Loucy (cell line): ENCODE measurements around the gene KPNA4.

ENCODE experiments used
- H2AFZ ChIP-seq: fragments of 200-600 bp; sonication (generic); 2 replicates; pipeline ENCODE4 v1.6.0; 2016; ENCODE audit warnings: antibody characterized with exemption, mild to moderate bottlenecking, low read length, moderate library complexity
- H3F3A ChIP-seq: fragments of 200-600 bp; 2 replicates; pipeline ENCODE4 v1.6.0; 2016; ENCODE audit warnings: antibody characterized with exemption, low read depth, mild to moderate bottlenecking
- H3K27me3 ChIP-seq: fragments of 200-600 bp; sonication (generic); 2 replicates; pipeline ENCODE4 v1.6.1; 2014; ENCODE audit warnings: low read length, mild to moderate bottlenecking; ENCODE audit not compliant: insufficient read depth, poor library complexity, severe bottlenecking
- H3K36me3 ChIP-seq: fragments of 200-600 bp; sonication (generic); 2 replicates; pipeline ENCODE4 v1.6.1; 2016; ENCODE audit warnings: low read length; ENCODE audit not compliant: insufficient read depth
- H3K4me1 ChIP-seq: fragments of 200-600 bp; sonication (generic); 2 replicates; pipeline ENCODE4 v1.5.1; 2014; ENCODE audit warnings: low read length, mild to moderate bottlenecking; ENCODE audit not compliant: insufficient read depth, poor library complexity, severe bottlenecking
- H3K4me2 ChIP-seq: fragments of 200-600 bp; sonication (generic); 2 replicates; pipeline ENCODE4 v1.6.0; 2014; ENCODE audit warnings: antibody characterized with exemption, low read length, low read depth, mild to moderate bottlenecking; ENCODE audit not compliant: poor library complexity, severe bottlenecking
- H3K4me3 ChIP-seq: fragments of 200-600 bp; sonication (generic); 2 replicates; pipeline ENCODE4 v1.5.1; 2014; ENCODE audit warnings: low read length, mild to moderate bottlenecking, mixed read lengths; ENCODE audit not compliant: poor library complexity, severe bottlenecking
- H3K79me2 ChIP-seq: fragments of 200-600 bp; sonication (generic); 2 replicates; pipeline ENCODE4 v1.6.1; 2014; ENCODE audit warnings: low read length; ENCODE audit not compliant: insufficient read depth
- H3K9ac ChIP-seq: fragments of 200-600 bp; sonication (generic); 2 replicates; pipeline ENCODE4 v1.6.0; 2014; ENCODE audit warnings: mild to moderate bottlenecking, low read depth, low read length, moderate library complexity; ENCODE audit not compliant: poor library complexity, severe bottlenecking
- H3K9me2 ChIP-seq: fragments of 200-600 bp; sonication (generic); replicated peaks from 2 replicates; pipeline ENCODE4 v1.6.1; 2016; ENCODE audit warnings: low read depth, low read length, mixed read lengths
- H3K9me3 ChIP-seq: fragments of 200-600 bp; sonication (generic); 2 replicates; pipeline ENCODE4 v1.6.1; 2014; ENCODE audit warnings: mild to moderate bottlenecking, antibody characterized with exemption, low read length, low read depth; ENCODE audit not compliant: insufficient read depth
- H4K20me1 ChIP-seq: fragments of 200-600 bp; sonication (generic); 2 replicates; pipeline ENCODE4 v1.6.0; 2014; ENCODE audit warnings: antibody characterized with exemption, low read length, mild to moderate bottlenecking; ENCODE audit not compliant: insufficient read depth, poor library complexity, severe bottlenecking
- CTCF ChIP-seq: fragments of 200-600 bp; sonication (generic); conservative IDR thresholded peaks from 2 replicates; pipeline ENCODE4 v1.5.1; 2014; ENCODE audit warnings: mild to moderate bottlenecking, antibody characterized with exemption, low read length
- EZH2phosphoT487 ChIP-seq: fragments of 200-600 bp; IDR thresholded peaks from 2 replicates; pipeline ENCODE4 v1.6.1; 2018; ENCODE audit warnings: antibody characterized with exemption, mild to moderate bottlenecking, moderate library complexity, borderline replicate concordance

KPNA4 gene

GRCh38 chr3:160568989-160569388 is 3.6 kb upstream of the KPNA4 start:
- Histone ChIP-seq H3K4me2 (no peak overlapping the region), H3K9me3 (no peaks in the 10 kb centered on the region), H3K27me3 (no peaks in the 10 kb centered on the region), H3K36me3 (no peaks in the 10 kb centered on the region), H4K20me1 (peaks cover 6% of the 10 kb centered on the region), H3K4me1 (peaks cover 10% of the 10 kb centered on the region), H3K9me2 (no peaks in the 10 kb centered on the region), H3K79me2 (peaks cover 17% of the 10 kb centered on the region), H3K9ac (no peak overlapping the region), H3K4me3 (no peak overlapping the region), H2AFZ (no peak overlapping the region), H3F3A (no peaks in the 10 kb centered on the region)
- no peak for TF ChIP-seq CTCF
- TF ChIP-seq EZH2phosphoT487, result no peak

GRCh38 chr3:160567774-160568173 is 2.4 kb upstream of the KPNA4 start:
- Histone ChIP-seq H3K4me2 (no peak overlapping the region), H3K79me2 (peaks cover 29% of the 10 kb centered on the region), H3K9me3 (no peaks in the 10 kb centered on the region), H3K9ac (no peak overlapping the region), H3F3A (no peaks in the 10 kb centered on the region), H3K9me2 (no peaks in the 10 kb centered on the region), H3K36me3 (no peaks in the 10 kb centered on the region), H3K4me3 (no peak overlapping the region), H3K27me3 (no peaks in the 10 kb centered on the region), H2AFZ (no peak overlapping the region), H4K20me1 (peaks cover 19% of the 10 kb centered on the region), H3K4me1 (peaks cover 22% of the 10 kb centered on the region)
- TF ChIP-seq CTCF (no peak), EZH2phosphoT487 (no peak)

- H3K79me2 ChIP-seq, result peaks cover 42% of the 10 kb centered on the region
- peaks cover 35% of the 10 kb centered on the region for H3K4me1 ChIP-seq
- peak overlapping the region; percentile 88 for H3K4me2 ChIP-seq
- H3K36me3 ChIP-seq, result no peaks in the 10 kb centered on the region
- no peaks in the 10 kb centered on the region for H3F3A ChIP-seq
- no peak for TF ChIP-seq EZH2phosphoT487
- no peak for TF ChIP-seq CTCF
- peak overlapping the region; percentile 88 for H3K4me3 ChIP-seq
- H3K27me3 ChIP-seq, result no peaks in the 10 kb centered on the region
- peaks cover 31% of the 10 kb centered on the region for H4K20me1 ChIP-seq
- peak overlapping the region; percentile 83 for H3K9ac ChIP-seq
- no peak overlapping the region for H2AFZ ChIP-seq
- no peaks in the 10 kb centered on the region for H3K9me3 ChIP-seq
- no peaks in the 10 kb centered on the region for H3K9me2 ChIP-seq
Observed at GRCh38 chr3:160566499-160566898, 1.1 kb upstream of the KPNA4 start.
